Activated CD4-positive, alpha-beta memory T cell treated with anti-CD3 and anti-CD28 coated beads for 36 hours (primary cell): ENCODE results near the gene SPATA9. TPM values are rescaled to one million over a fixed set of nuclear protein-coding genes. Genes with fewer than 3 reads are reported as not detected.

ENCODE experiments used
- CTCF ChIA-PET: fragments of 350-600 bp; sonication (Branson Sonifier 250); formaldehyde crosslinking; loops from one replicate; lab custom pipeline; 2021; ENCODE audit warnings: antibody characterized with exemption, inconsistent platforms; lab: Charles Lee
- POLR2A ChIA-PET: fragments of 350-600 bp; sonication (Branson Sonifier 250); formaldehyde crosslinking; loops from one replicate; lab custom pipeline; 2021; ENCODE audit warnings: antibody characterized with exemption; lab: Charles Lee
- DNase-seq: peaks from one replicate; pipeline ENCODE4 v3.0.0-alpha.2; 2020
- H3K27ac Mint-ChIP-seq: one replicate; pipeline ENCODE4 v1.8.0; 2021; ENCODE audit warnings: mixed read lengths
- H3K27me3 Mint-ChIP-seq: one replicate; pipeline ENCODE4 v1.8.0; 2021; ENCODE audit warnings: mixed read lengths
- H3K36me3 Mint-ChIP-seq: one replicate; pipeline ENCODE4 v1.8.0; 2021; ENCODE audit warnings: mixed read lengths
- H3K4me1 Mint-ChIP-seq: one replicate; pipeline ENCODE4 v1.8.0; 2021; ENCODE audit warnings: low read depth, mixed read lengths
- H3K4me3 Mint-ChIP-seq: one replicate; pipeline ENCODE4 v1.8.0; 2021; ENCODE audit warnings: mild to moderate bottlenecking, mixed read lengths
- H3K9me3 Mint-ChIP-seq: one replicate; pipeline ENCODE4 v1.8.0; 2021; ENCODE audit warnings: mixed read lengths
- intact Hi-C: fragments of 100-400 bp; cut with micrococcal nuclease; formaldehyde crosslinking; loops from one replicate; pipeline ENCODE4 v1.15.1; 2023
- total RNA-seq, 2 experiments: library from RNA; stranded (reverse); gene quantifications; one replicate each; pipeline ENCODE4 v1.2.3, GENCODE V29; 2021

SPATA9 gene
- total RNA-seq, 2 experiments from 2014 or later, result not detected

GRCh38 chr5:95668216-95668615 is 14.6 kb downstream of the SPATA9 start:
- Mint-ChIP-seq H3K9me3 (no peaks in the 10 kb centered on the region), H3K4me3 (no peak overlapping the region), H3K36me3 (no peaks in the 10 kb centered on the region), H3K4me1 (peaks cover 1% of the 10 kb centered on the region), H3K27me3 (no peaks in the 10 kb centered on the region), H3K27ac (no peak overlapping the region)
- ChIA-PET POLR2A (no interaction called here), CTCF (interaction anchor here (0.7 kb wide), 1 partner anchor 23 kb away, joined by 6 read pairs; no protein-coding TSS in a partner anchor)
- intact Hi-C loops, result no loop called here
- DNase-seq, result no peak

- CTCF ChIA-PET, result interaction anchor here (2.2 to 4.6 kb wide), 2 partner anchors 114 to 180 kb away, joined by 12 to 41 read pairs; no protein-coding TSS in a partner anchor
Measured at GRCh38 chr5:95667678-95668077, 15.1 kb downstream of the SPATA9 start.

DNA sequence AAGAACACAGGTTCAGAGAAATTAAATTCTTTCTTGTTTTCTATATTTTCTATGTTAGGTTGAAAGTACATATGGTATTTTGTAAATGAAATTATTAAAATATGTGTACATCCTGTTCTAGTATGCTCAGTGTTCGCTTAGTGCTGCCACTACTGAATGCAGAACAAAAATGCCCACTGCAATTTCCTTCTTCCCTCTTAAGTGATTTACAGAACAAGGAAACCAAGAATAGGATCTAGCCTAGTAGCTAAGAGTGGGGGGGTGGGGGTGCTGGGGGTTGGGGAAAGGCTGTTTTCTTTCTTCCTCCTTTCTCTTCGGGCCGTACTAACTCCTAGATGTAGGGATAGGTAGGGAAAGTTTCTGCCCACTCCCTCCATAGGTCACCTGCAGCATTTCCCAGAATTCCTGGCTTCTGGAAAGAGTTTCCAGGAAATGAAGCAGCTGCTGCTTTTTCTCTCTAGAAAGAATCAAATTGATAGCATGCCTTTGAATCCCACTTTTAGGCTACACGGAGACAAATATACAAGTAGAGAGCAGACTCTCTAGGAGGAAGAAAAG is 15.7 kb downstream of the SPATA9 start:
- CTCF ChIA-PET, result interaction anchor here (2.2 to 4.6 kb wide), 2 partner anchors 114 to 180 kb away, joined by 12 to 41 read pairs; no protein-coding TSS in a partner anchor
- intact Hi-C loops, result no loop called here

More at GRCh38 chr5:95667678-95668077, 15.1 kb downstream of the SPATA9 start:
- intact Hi-C loops, result no loop called here
- H3K27ac Mint-ChIP-seq, result no peak overlapping the region
- no peaks in the 10 kb centered on the region for H3K9me3 Mint-ChIP-seq
- no peak overlapping the region for H3K4me3 Mint-ChIP-seq
- H3K36me3 Mint-ChIP-seq, result no peaks in the 10 kb centered on the region
- no peaks in the 10 kb centered on the region for H3K27me3 Mint-ChIP-seq
- no peak for DNase-seq
- POLR2A ChIA-PET, result no interaction called here
- peaks cover 1% of the 10 kb centered on the region for H3K4me1 Mint-ChIP-seq

DNA sequence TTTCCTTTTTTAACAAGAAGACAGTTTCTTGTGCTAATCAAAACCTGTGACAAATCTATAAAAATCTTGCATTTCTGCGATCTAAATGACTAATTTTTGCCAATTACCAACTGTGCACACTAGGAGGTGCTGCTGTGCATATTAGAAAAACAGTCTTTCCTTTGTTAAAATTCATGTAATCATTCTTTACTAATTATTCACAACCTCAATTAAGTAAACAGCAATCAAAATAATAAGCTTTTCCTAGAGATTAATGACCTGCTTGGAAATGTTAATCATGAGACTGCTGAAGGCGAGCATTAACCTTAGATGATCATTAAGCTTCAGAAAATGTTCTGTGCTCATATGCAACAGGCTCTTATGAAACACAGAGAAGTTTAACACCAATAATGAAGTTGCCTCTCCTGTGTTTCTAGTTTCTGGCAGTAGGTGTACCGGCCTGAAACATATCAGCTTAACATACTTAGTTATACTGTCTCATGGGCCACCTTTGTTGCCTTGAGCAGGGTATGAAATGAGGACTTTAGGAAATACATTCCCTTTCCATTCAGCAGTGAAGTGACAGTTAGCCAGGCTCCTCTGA is 18.5 kb downstream of the SPATA9 start:
- H3K4me1 Mint-ChIP-seq, result peaks cover 1% of the 10 kb centered on the region
- no peak for DNase-seq
- intact Hi-C loops, result loop anchor here (1.0 to 5.0 kb wide), 5 partner anchors 55 to 183 kb away; no protein-coding TSS in a partner anchor
- H3K27me3 Mint-ChIP-seq, result no peaks in the 10 kb centered on the region
- ChIA-PET CTCF (interaction anchor here (0.6 to 4.6 kb wide), 41 partner anchors 9 to 672 kb away, joined by 3 to 41 read pairs (median 3); partner anchors contain the start of gene RFESD), POLR2A (no interaction called here)
- H3K9me3 Mint-ChIP-seq, result no peaks in the 10 kb centered on the region
- no peak overlapping the region for H3K27ac Mint-ChIP-seq
- H3K36me3 Mint-ChIP-seq, result no peaks in the 10 kb centered on the region
- H3K4me3 Mint-ChIP-seq, result no peak overlapping the region

More for the DNA sequence above, 15.7 kb downstream of the SPATA9 start:
- DNase-seq, result no peak
- H3K4me3 Mint-ChIP-seq, result no peak overlapping the region
- peaks cover 1% of the 10 kb centered on the region for H3K4me1 Mint-ChIP-seq
- no peaks in the 10 kb centered on the region for H3K9me3 Mint-ChIP-seq
- no peak overlapping the region for H3K27ac Mint-ChIP-seq
- POLR2A ChIA-PET, result no interaction called here
- no peaks in the 10 kb centered on the region for H3K36me3 Mint-ChIP-seq
- no peaks in the 10 kb centered on the region for H3K27me3 Mint-ChIP-seq

DNA sequence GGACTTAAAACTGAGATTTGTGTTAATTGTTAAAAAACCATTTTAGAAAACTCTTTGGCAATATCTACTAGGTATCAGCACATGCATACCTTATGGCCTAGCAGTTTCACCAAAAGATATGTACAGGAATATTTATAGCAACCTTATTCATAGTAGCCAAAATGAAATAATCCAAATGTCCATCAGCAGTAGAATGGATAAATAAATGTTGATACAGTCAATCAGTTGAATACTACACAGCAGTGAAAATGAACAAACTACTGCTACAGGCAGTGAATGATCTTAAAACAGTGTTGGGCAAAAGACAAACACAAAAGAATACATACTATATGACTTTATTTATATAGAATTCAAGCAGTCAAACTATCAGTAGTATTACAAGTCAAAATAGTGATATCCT is 19.8 kb downstream of the SPATA9 start:
- POLR2A ChIA-PET, result no interaction called here
- no peak overlapping the region for H3K27ac Mint-ChIP-seq
- CTCF ChIA-PET, result interaction anchor here (0.9 to 4.6 kb wide), 8 partner anchors 8 to 184 kb away, joined by 3 to 41 read pairs (median 4); partner anchors contain the start of gene RFESD

GRCh38 chr5:95660060-95660459 is 22.7 kb downstream of the SPATA9 start:
- no peak for DNase-seq
- intact Hi-C loops, result loop anchor here (5.0 kb wide), 1 partner anchor 102 kb away; no protein-coding TSS in a partner anchor
- POLR2A ChIA-PET, result no interaction called here

More for the DNA sequence above, 19.8 kb downstream of the SPATA9 start:
- H3K9me3 Mint-ChIP-seq, result no peaks in the 10 kb centered on the region
- no peaks in the 10 kb centered on the region for H3K27me3 Mint-ChIP-seq
- no peak for DNase-seq
- peaks cover 1% of the 10 kb centered on the region for H3K36me3 Mint-ChIP-seq
- intact Hi-C loops, result loop anchor here (5.0 kb wide), 1 partner anchor 99 kb away; no protein-coding TSS in a partner anchor
- H3K4me1 Mint-ChIP-seq, result peaks cover 1% of the 10 kb centered on the region
- no peak overlapping the region for H3K4me3 Mint-ChIP-seq

DNA sequence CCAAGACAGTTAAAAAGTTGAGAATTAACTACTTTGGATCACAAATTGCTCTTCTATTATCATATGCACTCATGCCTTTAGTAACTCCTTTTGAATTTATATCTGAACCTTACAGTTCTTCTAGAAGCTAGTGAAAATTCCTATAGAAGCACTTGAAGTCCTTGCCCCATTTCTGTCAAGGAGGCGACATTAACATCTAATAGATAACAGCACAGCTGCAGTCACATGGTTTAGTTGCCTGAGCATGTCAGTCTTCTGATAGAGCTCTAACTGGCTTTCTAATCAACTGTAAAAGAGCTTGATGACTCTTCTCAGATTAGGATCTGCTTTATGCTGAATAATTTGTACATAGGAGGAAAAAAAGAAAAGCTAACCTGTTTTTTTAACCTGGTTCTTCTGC is 27.2 kb downstream of the SPATA9 start:
- POLR2A ChIA-PET, result interaction anchor here (0.6 kb wide), 1 partner anchor 127 kb away, joined by 3 read pairs; no protein-coding TSS in a partner anchor
- intact Hi-C loops, result no loop called here
- CTCF ChIA-PET, result interaction anchor here (0.9 to 1.5 kb wide), 3 partner anchors 9 to 126 kb away, joined by 4 to 7 read pairs (median 4); no protein-coding TSS in a partner anchor
- no peak for DNase-seq
- no peaks in the 10 kb centered on the region for H3K4me1 Mint-ChIP-seq
- H3K27ac Mint-ChIP-seq, result no peak overlapping the region
- H3K9me3 Mint-ChIP-seq, result no peaks in the 10 kb centered on the region
- H3K27me3 Mint-ChIP-seq, result no peaks in the 10 kb centered on the region
- peaks cover 4% of the 10 kb centered on the region for H3K36me3 Mint-ChIP-seq
- H3K4me3 Mint-ChIP-seq, result no peak overlapping the region

More at GRCh38 chr5:95660060-95660459, 22.7 kb downstream of the SPATA9 start:
- peaks cover 1% of the 10 kb centered on the region for H3K36me3 Mint-ChIP-seq
- H3K4me1 Mint-ChIP-seq, result peaks cover 1% of the 10 kb centered on the region
- CTCF ChIA-PET, result no interaction called here
- no peaks in the 10 kb centered on the region for H3K27me3 Mint-ChIP-seq
- H3K4me3 Mint-ChIP-seq, result no peak overlapping the region
- H3K9me3 Mint-ChIP-seq, result no peaks in the 10 kb centered on the region
- H3K27ac Mint-ChIP-seq, result no peak overlapping the region

DNA sequence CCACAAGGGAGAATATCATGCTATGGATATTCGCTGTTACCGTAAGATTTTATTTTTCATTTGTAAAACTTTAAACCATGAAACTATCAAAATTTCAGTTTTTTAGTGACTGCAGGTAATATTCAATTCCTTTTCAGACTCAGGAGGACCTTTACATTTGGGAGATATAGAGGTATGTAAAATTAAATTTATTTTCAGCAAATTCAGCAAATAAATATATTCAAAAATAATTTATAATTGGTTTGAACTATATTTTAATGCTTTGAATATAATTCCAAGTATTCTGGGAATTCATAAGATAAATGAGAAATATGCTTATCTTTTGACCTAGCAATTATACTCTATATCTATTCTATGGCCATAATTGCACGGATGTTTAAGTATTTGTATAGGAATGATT is 28.6 kb downstream of the SPATA9 start:
- H3K27ac Mint-ChIP-seq, result no peak overlapping the region
- POLR2A ChIA-PET, result no interaction called here
- CTCF ChIA-PET, result interaction anchor here (0.6 to 0.8 kb wide), 3 partner anchors 8 to 127 kb away, joined by 3 read pairs; no protein-coding TSS in a partner anchor
- H3K27me3 Mint-ChIP-seq, result no peaks in the 10 kb centered on the region
- intact Hi-C loops, result no loop called here
- H3K9me3 Mint-ChIP-seq, result no peaks in the 10 kb centered on the region
- H3K4me1 Mint-ChIP-seq, result peaks cover 3% of the 10 kb centered on the region
- DNase-seq, result no peak
- peaks cover 4% of the 10 kb centered on the region for H3K36me3 Mint-ChIP-seq
- no peak overlapping the region for H3K4me3 Mint-ChIP-seq

GRCh38 chr5:95652849-95653248 is 29.9 kb downstream of the SPATA9 start:
- no peaks in the 10 kb centered on the region for H3K27me3 Mint-ChIP-seq
- H3K4me3 Mint-ChIP-seq, result no peak overlapping the region
- no peak for DNase-seq
- no peaks in the 10 kb centered on the region for H3K9me3 Mint-ChIP-seq
- H3K36me3 Mint-ChIP-seq, result peaks cover 3% of the 10 kb centered on the region
- H3K4me1 Mint-ChIP-seq, result peaks cover 11% of the 10 kb centered on the region
- H3K27ac Mint-ChIP-seq, result no peak overlapping the region
- ChIA-PET CTCF (interaction anchor here (0.9 to 3.8 kb wide), 4 partner anchors 12 to 197 kb away, joined by 3 to 18 read pairs (median 4); no protein-coding TSS in a partner anchor), POLR2A (no interaction called here)
- intact Hi-C loops, result no loop called here

DNA sequence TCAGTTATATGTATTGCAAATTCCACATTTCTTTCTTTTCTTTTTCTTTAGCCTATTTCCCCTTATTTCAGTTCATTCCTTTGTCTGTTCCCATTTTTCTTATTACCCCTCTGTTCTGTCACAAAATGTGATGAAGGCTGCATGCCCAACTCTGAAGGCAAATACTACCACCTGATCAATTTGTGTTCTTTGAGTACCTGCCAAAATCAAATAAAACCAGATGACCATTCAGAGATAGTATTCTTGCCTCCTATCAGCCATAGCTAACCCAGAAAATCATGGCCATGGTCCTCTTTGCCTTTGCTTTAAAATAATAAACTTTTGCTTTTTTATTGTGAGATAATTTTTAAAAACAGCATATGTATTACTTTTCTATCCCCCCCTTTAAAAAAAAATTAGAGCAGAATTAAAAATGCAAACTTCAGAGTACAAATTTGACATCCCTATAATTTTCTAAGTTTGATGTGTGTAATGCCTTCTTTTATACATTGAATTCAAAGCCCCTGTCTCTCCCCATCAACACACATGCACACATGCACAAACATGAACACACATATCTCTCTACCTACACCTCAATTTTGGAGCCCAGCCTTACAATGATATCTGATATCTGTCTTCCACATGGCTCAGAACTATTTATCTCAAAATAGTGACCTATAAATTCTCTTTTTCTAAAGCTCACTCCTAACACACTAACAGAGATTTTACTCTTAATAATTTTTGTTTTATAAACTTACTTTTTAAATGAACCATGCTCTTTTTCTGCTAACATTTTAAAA is 32.8 kb downstream of the SPATA9 start:
- Mint-ChIP-seq H3K4me3 (no peak overlapping the region), H3K27ac (no peak overlapping the region), H3K36me3 (peaks cover 3% of the 10 kb centered on the region), H3K27me3 (no peaks in the 10 kb centered on the region), H3K9me3 (no peaks in the 10 kb centered on the region), H3K4me1 (peaks cover 17% of the 10 kb centered on the region)
- intact Hi-C loops, result loop anchor here (5.0 kb wide), 3 partner anchors 632 to 1052 kb away; no protein-coding TSS in a partner anchor
- CTCF ChIA-PET, result interaction anchor here (3.8 kb wide), 1 partner anchor 14 kb away, joined by 18 read pairs; no protein-coding TSS in a partner anchor
- no peak for DNase-seq
- POLR2A ChIA-PET, result no interaction called here

- intact Hi-C loops, result loop anchor here (5.0 kb wide), 3 partner anchors 633 to 1053 kb away; no protein-coding TSS in a partner anchor
- Mint-ChIP-seq H3K4me3 (no peak overlapping the region), H3K36me3 (peaks cover 3% of the 10 kb centered on the region), H3K27me3 (no peaks in the 10 kb centered on the region), H3K9me3 (no peaks in the 10 kb centered on the region), H3K4me1 (peaks cover 23% of the 10 kb centered on the region), H3K27ac (no peak overlapping the region)
- no peak for DNase-seq
- CTCF ChIA-PET, result no interaction called here
- POLR2A ChIA-PET, result no interaction called here
Measured at GRCh38 chr5:95649274-95649673, 33.5 kb downstream of the SPATA9 start.
